ENCODE measurements around the gene CDK6.

CDK6 gene

GRCh38 chr7:92881091-92881485, 44.7 kb upstream of the CDK6 start:
- no peaks in the 10 kb centered on the region for H3K4me1 ChIP-seq (ENCODE audit: control insufficient read depth in 2 of 2, insufficient read depth in 1 of 2, low read depth in 1 of 2, low read length in 2 of 2)
- H3K79me1 ChIP-seq (ENCODE audit: low read depth, low read length) = no peaks in the 10 kb centered on the region
- no peak overlapping the region for H2BK15ac ChIP-seq (ENCODE audit: low read length)
- no peak overlapping the region for H3K4me2 ChIP-seq (ENCODE audit: insufficient read depth, low read length, poor library complexity, severe bottlenecking)
- H3K4me3 ChIP-seq (ENCODE audit: low read length in 2 of 2) = no peak overlapping the region
- no peak overlapping the region for H3K18ac ChIP-seq (ENCODE audit: low read length)
- H2BK120ac ChIP-seq (ENCODE audit: low read depth, low read length) = no peak overlapping the region
- no peak for DNase-seq (ENCODE audit: low spot score)
- no peaks in the 10 kb centered on the region for H3K9me3 ChIP-seq (replicated peaks in 1 of 2; ENCODE audit: control insufficient read depth in 2 of 2, insufficient read depth in 1 of 2, low read depth in 1 of 2, low read length in 2 of 2)
- no peak overlapping the region for H4K8ac ChIP-seq (ENCODE audit: low read depth, low read length)
- no CpG with 5 or more reads among the region's 4 CpGs for WGBS, 2 donors (ENCODE audit: extremely low coverage in 2 of 2, insufficient read length in 2 of 2, insufficient replicate concordance in 1 of 2)
- no peak overlapping the region for H2AFZ ChIP-seq (ENCODE audit: low read length)
- no peaks in the 10 kb centered on the region for H3K36me3 ChIP-seq (replicated peaks in 1 of 2; ENCODE audit: control insufficient read depth in 2 of 2, insufficient read depth in 2 of 2, low read length in 2 of 2)
- H2AK5ac ChIP-seq (ENCODE audit: low read depth, low read length) = no peak overlapping the region
- no peak overlapping the region for H2BK5ac ChIP-seq (ENCODE audit: low read length)
- H3K9ac ChIP-seq (ENCODE audit: low read depth, low read length, poor library complexity) = no peak overlapping the region
- H3K27me3 ChIP-seq (ENCODE audit: control insufficient read depth in 3 of 3, insufficient read depth in 3 of 3, low read depth in 1 of 3, low read length in 3 of 3) = no peaks in the 10 kb centered on the region
- no peak overlapping the region for H3K14ac ChIP-seq (ENCODE audit: low read length)
- H3K23ac ChIP-seq (ENCODE audit: low read depth, low read length, poor library complexity) = no peak overlapping the region
- H3K27ac ChIP-seq (replicated peaks; ENCODE audit: low read length) = no peak overlapping the region
- no peak overlapping the region for H3K4ac ChIP-seq (ENCODE audit: low read length)
- H2BK12ac ChIP-seq (ENCODE audit: low read length) = no peak overlapping the region
- H4K91ac ChIP-seq (ENCODE audit: low read depth, low read length, poor library complexity) = no peak overlapping the region

- no peak for DNase-seq (ENCODE audit: low spot score)
- no peak overlapping the region for H3K4me2 ChIP-seq (ENCODE audit: insufficient read depth, low read length, poor library complexity, severe bottlenecking)
- WGBS, 2 donors (ENCODE audit: extremely low coverage in 2 of 2, insufficient read length in 2 of 2, insufficient replicate concordance in 1 of 2) = no CpG with 5 or more reads among the region's 2 CpGs
Observed at GRCh38 chr7:92880212-92881090, 44.1 kb upstream of the CDK6 start.

DNA sequence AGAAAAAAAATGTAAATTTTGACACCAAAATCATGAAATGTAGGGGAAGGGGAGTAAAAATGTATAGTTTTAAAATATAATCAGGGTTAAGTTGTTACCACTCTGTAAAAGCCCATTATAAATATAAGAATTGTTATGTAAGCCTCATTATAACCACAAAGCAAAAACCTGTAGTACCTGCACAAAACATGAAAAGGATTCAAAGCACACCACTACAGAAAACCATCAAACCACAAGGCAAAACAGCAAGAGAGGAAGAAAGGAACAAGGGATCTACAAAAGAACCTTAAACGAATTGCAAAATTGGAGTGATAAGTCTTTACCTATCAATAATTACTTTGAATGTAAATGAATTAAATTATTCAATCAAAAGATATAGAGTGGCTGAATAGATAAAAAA, 41.0 kb upstream of the CDK6 start:
- no peak overlapping the region for H2BK12ac ChIP-seq (ENCODE audit: low read length)
- no peak overlapping the region for H3K23ac ChIP-seq (ENCODE audit: low read depth, low read length, poor library complexity)
- H4K91ac ChIP-seq (ENCODE audit: low read depth, low read length, poor library complexity) = no peak overlapping the region
- H2BK120ac ChIP-seq (ENCODE audit: low read depth, low read length) = no peak overlapping the region
- no peak overlapping the region for H2AFZ ChIP-seq (ENCODE audit: low read length)
- no peak overlapping the region for H3K14ac ChIP-seq (ENCODE audit: low read length)
- WGBS, 2 donors (ENCODE audit: extremely low coverage in 2 of 2, insufficient read length in 2 of 2, insufficient replicate concordance in 1 of 2) = no CpG with 5 or more reads among the region's 1 CpG
- DNase-seq (ENCODE audit: low spot score) = no peak
- H4K8ac ChIP-seq (ENCODE audit: low read depth, low read length) = no peak overlapping the region
- no peak overlapping the region for H2AK5ac ChIP-seq (ENCODE audit: low read depth, low read length)
- H3K4me3 ChIP-seq (ENCODE audit: low read length in 2 of 2) = no peak overlapping the region
- H3K36me3 ChIP-seq (replicated peaks in 1 of 2; ENCODE audit: control insufficient read depth in 2 of 2, insufficient read depth in 2 of 2, low read length in 2 of 2) = no peaks in the 10 kb centered on the region
- no peak overlapping the region for H2BK5ac ChIP-seq (ENCODE audit: low read length)
- H3K9ac ChIP-seq (ENCODE audit: low read depth, low read length, poor library complexity) = no peak overlapping the region
- H3K4me2 ChIP-seq (ENCODE audit: insufficient read depth, low read length, poor library complexity, severe bottlenecking) = no peak overlapping the region
- H3K79me1 ChIP-seq (ENCODE audit: low read depth, low read length) = no peaks in the 10 kb centered on the region
- no peaks in the 10 kb centered on the region for H3K9me3 ChIP-seq (replicated peaks in 1 of 2; ENCODE audit: control insufficient read depth in 2 of 2, insufficient read depth in 1 of 2, low read depth in 1 of 2, low read length in 2 of 2)
- H3K4me1 ChIP-seq (ENCODE audit: control insufficient read depth in 2 of 2, insufficient read depth in 1 of 2, low read depth in 1 of 2, low read length in 2 of 2) = no peaks in the 10 kb centered on the region
- no peak overlapping the region for H2BK15ac ChIP-seq (ENCODE audit: low read length)
- no peak overlapping the region for H3K18ac ChIP-seq (ENCODE audit: low read length)
- no peak overlapping the region for H3K27ac ChIP-seq (replicated peaks; ENCODE audit: low read length)
- H3K4ac ChIP-seq (ENCODE audit: low read length) = no peak overlapping the region
- no peaks in the 10 kb centered on the region for H3K27me3 ChIP-seq (ENCODE audit: control insufficient read depth in 3 of 3, insufficient read depth in 3 of 3, low read depth in 1 of 3, low read length in 3 of 3)

More at GRCh38 chr7:92880212-92881090, 44.1 kb upstream of the CDK6 start:
- Histone ChIP-seq H3K79me1 (ENCODE audit: low read depth, low read length) (no peaks in the 10 kb centered on the region), H3K9me3 (replicated peaks in 1 of 2; ENCODE audit: control insufficient read depth in 2 of 2, insufficient read depth in 1 of 2, low read depth in 1 of 2, low read length in 2 of 2) (no peaks in the 10 kb centered on the region), H2BK15ac (ENCODE audit: low read length) (no peak overlapping the region), H3K27ac (replicated peaks; ENCODE audit: low read length) (no peak overlapping the region), H3K23ac (ENCODE audit: low read depth, low read length, poor library complexity) (no peak overlapping the region), H2BK12ac (ENCODE audit: low read length) (no peak overlapping the region), H4K8ac (ENCODE audit: low read depth, low read length) (no peak overlapping the region), H4K91ac (ENCODE audit: low read depth, low read length, poor library complexity) (no peak overlapping the region), H3K4me3 (ENCODE audit: low read length in 2 of 2) (no peak overlapping the region), H2BK120ac (ENCODE audit: low read depth, low read length) (no peak overlapping the region), H3K4ac (ENCODE audit: low read length) (no peak overlapping the region), H2AK5ac (ENCODE audit: low read depth, low read length) (no peak overlapping the region), H3K27me3 (ENCODE audit: control insufficient read depth in 3 of 3, insufficient read depth in 3 of 3, low read depth in 1 of 3, low read length in 3 of 3) (no peaks in the 10 kb centered on the region), H2BK5ac (ENCODE audit: low read length) (no peak overlapping the region), H3K14ac (ENCODE audit: low read length) (no peak overlapping the region), H3K4me1 (ENCODE audit: control insufficient read depth in 2 of 2, insufficient read depth in 1 of 2, low read depth in 1 of 2, low read length in 2 of 2) (no peaks in the 10 kb centered on the region), H2AFZ (ENCODE audit: low read length) (no peak overlapping the region), H3K9ac (ENCODE audit: low read depth, low read length, poor library complexity) (no peak overlapping the region), H3K36me3 (replicated peaks in 1 of 2; ENCODE audit: control insufficient read depth in 2 of 2, insufficient read depth in 2 of 2, low read length in 2 of 2) (no peaks in the 10 kb centered on the region), H3K18ac (ENCODE audit: low read length) (no peak overlapping the region)

DNA sequence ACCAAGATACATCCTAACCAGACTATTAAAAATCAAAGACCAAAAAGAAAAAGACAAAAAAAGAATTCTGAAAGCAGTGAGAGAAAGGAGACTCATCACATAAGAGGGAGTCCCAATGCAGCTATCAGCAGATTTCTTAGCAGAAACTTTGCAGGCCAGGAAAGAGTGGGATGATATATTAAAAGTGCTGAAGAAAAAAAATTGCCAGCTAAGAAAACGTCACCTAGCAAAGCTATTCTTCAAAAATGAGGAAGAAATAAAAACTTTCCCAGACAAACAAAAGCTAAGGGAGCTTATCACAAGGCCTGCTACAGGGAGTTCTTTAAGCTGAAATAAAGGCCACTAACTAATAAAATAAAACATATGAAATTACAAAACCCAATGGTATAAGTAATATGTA, 40.5 kb upstream of the CDK6 start:
- H3K79me1 ChIP-seq (ENCODE audit: low read depth, low read length) = no peaks in the 10 kb centered on the region
- no peak overlapping the region for H3K4ac ChIP-seq (ENCODE audit: low read length)
- WGBS, 2 donors (ENCODE audit: extremely low coverage in 2 of 2, insufficient read length in 2 of 2, insufficient replicate concordance in 1 of 2) = no CpG with 5 or more reads among the region's 1 CpG
- no peaks in the 10 kb centered on the region for H3K9me3 ChIP-seq (replicated peaks in 1 of 2; ENCODE audit: control insufficient read depth in 2 of 2, insufficient read depth in 1 of 2, low read depth in 1 of 2, low read length in 2 of 2)
- H3K14ac ChIP-seq (ENCODE audit: low read length) = no peak overlapping the region
- no peak overlapping the region for H3K23ac ChIP-seq (ENCODE audit: low read depth, low read length, poor library complexity)
- no peak overlapping the region for H3K9ac ChIP-seq (ENCODE audit: low read depth, low read length, poor library complexity)
- H2BK5ac ChIP-seq (ENCODE audit: low read length) = no peak overlapping the region
- H2AK5ac ChIP-seq (ENCODE audit: low read depth, low read length) = no peak overlapping the region
- no peak overlapping the region for H2AFZ ChIP-seq (ENCODE audit: low read length)
- H2BK12ac ChIP-seq (ENCODE audit: low read length) = no peak overlapping the region
- no peaks in the 10 kb centered on the region for H3K27me3 ChIP-seq (ENCODE audit: control insufficient read depth in 3 of 3, insufficient read depth in 3 of 3, low read depth in 1 of 3, low read length in 3 of 3)
- no peak for DNase-seq (ENCODE audit: low spot score)
- no peak overlapping the region for H3K4me3 ChIP-seq (ENCODE audit: low read length in 2 of 2)
- no peak overlapping the region for H2BK15ac ChIP-seq (ENCODE audit: low read length)
- H2BK120ac ChIP-seq (ENCODE audit: low read depth, low read length) = no peak overlapping the region
- no peak overlapping the region for H3K27ac ChIP-seq (replicated peaks; ENCODE audit: low read length)
- no peak overlapping the region for H4K91ac ChIP-seq (ENCODE audit: low read depth, low read length, poor library complexity)
- H4K8ac ChIP-seq (ENCODE audit: low read depth, low read length) = no peak overlapping the region
- no peak overlapping the region for H3K18ac ChIP-seq (ENCODE audit: low read length)
- no peak overlapping the region for H3K4me2 ChIP-seq (ENCODE audit: insufficient read depth, low read length, poor library complexity, severe bottlenecking)
- H3K36me3 ChIP-seq (replicated peaks in 1 of 2; ENCODE audit: control insufficient read depth in 2 of 2, insufficient read depth in 2 of 2, low read length in 2 of 2) = no peaks in the 10 kb centered on the region
- no peaks in the 10 kb centered on the region for H3K4me1 ChIP-seq (ENCODE audit: control insufficient read depth in 2 of 2, insufficient read depth in 1 of 2, low read depth in 1 of 2, low read length in 2 of 2)

Measured in neuronal stem cell (in vitro differentiated cells).